GM12878 (cell line): ENCODE data around the gene PLEKHA6. TPM values are rescaled to one million over a fixed set of nuclear protein-coding genes. Genes with fewer than 3 reads are reported as not detected.

Experiments
- BCL3 ChIP-seq: IDR thresholded peaks from 2 replicates; pipeline ENCODE4 v1.6.1; 2011; ENCODE audit warnings: borderline replicate concordance, low read depth, mild to moderate bottlenecking, moderate library complexity, low read length; ENCODE audit not compliant: insufficient read depth, poor library complexity, severe bottlenecking
- BCLAF1 ChIP-seq: fragments of 450-650 bp; IDR thresholded peaks from 2 replicates; pipeline ENCODE4 v1.6.1; 2017; ENCODE audit warnings: antibody characterized with exemption, mild to moderate bottlenecking, moderate library complexity
- E4F1 ChIP-seq: fragments of 450-650 bp; IDR thresholded peaks from 2 replicates; pipeline ENCODE4 v1.6.1; 2018; ENCODE audit warnings: borderline replicate concordance, mild to moderate bottlenecking; ENCODE audit not compliant: partially characterized antibody
- IRF4 ChIP-seq: IDR thresholded peaks from 2 replicates; pipeline ENCODE4 v1.6.1; 2011; ENCODE audit warnings: low read depth, low read length
- MEF2B ChIP-seq: fragments of 450-650 bp; IDR thresholded peaks from 2 replicates; pipeline ENCODE4 v1.6.1; 2018; ENCODE audit warnings: mild to moderate bottlenecking, moderate library complexity; ENCODE audit not compliant: partially characterized antibody, poor library complexity, severe bottlenecking
- MTA2 ChIP-seq: fragments of 450-650 bp; IDR thresholded peaks from 2 replicates; pipeline ENCODE4 v1.6.1; 2016; ENCODE audit warnings: low read depth, mild to moderate bottlenecking, moderate library complexity
- PAX5 ChIP-seq: IDR thresholded peaks from 2 replicates; pipeline ENCODE4 v1.6.1; 2011; ENCODE audit warnings: low read depth, low read length, borderline replicate concordance
- RAD51 ChIP-seq: fragments of 450-650 bp; IDR thresholded peaks from 2 replicates; pipeline ENCODE4 v1.6.1; 2016; ENCODE audit warnings: moderate library complexity, mild to moderate bottlenecking, inconsistent platforms
- RELA ChIP-seq: fragments of 450-650 bp; IDR thresholded peaks from 2 replicates; pipeline ENCODE4 v1.8.0; 2014; ENCODE audit warnings: borderline replicate concordance; ENCODE audit not compliant: partially characterized antibody
- RFX5 ChIP-seq: IDR thresholded peaks from 2 replicates; pipeline ENCODE4 v1.6.1; 2011; ENCODE audit warnings: low read depth, low read length, improper control_type of control experiment
- ZNF207 ChIP-seq: fragments of 450-650 bp; IDR thresholded peaks from 2 replicates; pipeline ENCODE4 v1.6.1; 2014; ENCODE audit warnings: antibody characterized with exemption, mild to moderate bottlenecking, borderline replicate concordance
- ZNF687 ChIP-seq: fragments of 450-650 bp; IDR thresholded peaks from 2 replicates; pipeline ENCODE4 v1.6.1; 2017; ENCODE audit warnings: mild to moderate bottlenecking, moderate library complexity
- polyA plus RNA-seq, 11 experiments: library from polyadenylated mRNA; depleted of rRNA in 4 of 11; unstranded in 6 of 11; stranded (reverse) in 5 of 11; fragments of >200 nt; fragmentation: Nextera tagmentation in 4 of 11; fragmentation: Illumina TruSeq in 1 of 11; extraction: Ambion mirVana in 4 of 11; extraction: Trizol in 1 of 11; gene quantifications; 1 replicate in 1 of 11; 2 replicates in 10 of 11; pipeline versions ENCODE4 v1.2.1 to v1.2.3, GENCODE V29; 2011 to 2016; ENCODE audit warnings: inconsistent platforms in 2 of 11, missing spikeins in 2 of 11, low read depth in 1 of 11
- total RNA-seq, 4 experiments: library from RNA; depleted of rRNA in 3 of 4; stranded (reverse); fragments of >200 nt in 3 of 4; fragmentation: Illumina TruSeq in 1 of 4; extraction: Trizol in 1 of 4; gene quantifications; 2 replicates each; pipeline versions ENCODE4 v1.2.1 to v1.2.3, GENCODE V29; 2013 to 2021

PLEKHA6 gene
- total and polyA plus RNA-seq, 10 of the 15 experiments (the other 5 are each of a cell fraction or from before 2014, with no cell fraction given) = 0.04 to 0.81 (median 0.19) TPM; not detected in 4

GRCh38 chr1:204398197-204399125 is 38.7 kb upstream of the PLEKHA6 start (continued):
- no peak for TF ChIP-seq E4F1
- TF ChIP-seq RFX5 = no peak
- TF ChIP-seq BCL3 = no peak
- no peak for TF ChIP-seq MTA2
- no peak for TF ChIP-seq ZNF687
- TF ChIP-seq MEF2B = no peak
- TF ChIP-seq RAD51 = no peak
- no peak for TF ChIP-seq RELA
- no peak for TF ChIP-seq BCLAF1
- TF ChIP-seq ZNF207 = no peak
- peak; percentile 40; the same call in 1 of the 2 replicates for TF ChIP-seq IRF4
- no peak for TF ChIP-seq PAX5
